Nephron (organoid): ENCODE measurements around the gene CDKAL1.
A peak's percentile ranks its signal among the peaks of the same experiment; 100 is the strongest.

Experiments
- H3K27ac Mint-ChIP-seq, 3 experiments: 2 replicates each; pipeline ENCODE4 v1.8.0; 2020; ENCODE audit warnings: mixed read lengths in 3 of 3, mild to moderate bottlenecking in 2 of 3, moderate library complexity in 1 of 3
- H3K27me3 Mint-ChIP-seq: 2 replicates; pipeline ENCODE4 v1.8.0; 2021; ENCODE audit warnings: low read depth, mild to moderate bottlenecking, moderate library complexity, mixed read lengths
- H3K36me3 Mint-ChIP-seq: 2 replicates; pipeline ENCODE4 v1.8.0; 2020; ENCODE audit warnings: low read depth, mixed read lengths
- H3K4me1 Mint-ChIP-seq: 2 replicates; pipeline ENCODE4 v1.8.0; 2020; ENCODE audit warnings: mixed read lengths
- H3K4me3 Mint-ChIP-seq, 3 experiments: 2 replicates each; pipeline ENCODE4 v1.8.0; 2020; ENCODE audit warnings: mild to moderate bottlenecking in 3 of 3, mixed read lengths in 3 of 3, moderate library complexity in 2 of 3
- H3K9me3 Mint-ChIP-seq: 2 replicates; pipeline ENCODE4 v1.8.0; 2020; ENCODE audit warnings: mixed read lengths
- TF ChIP-seq, protein P1 (sequence below), 3 experiments: fragments of 200-600 bp; sonication (generic); IDR thresholded peaks; one replicate each; pipeline ENCODE4 v1.5.0; 2021; ENCODE audit warnings: antibody characterized with exemption in 3 of 3; ENCODE audit not compliant: unreplicated experiment in 3 of 3

The CDKAL1 gene

GRCh38 chr6:21264288-21265033 lies 730.2 kb downstream of the CDKAL1 start:
- peaks cover 7% of the 10 kb centered on the region for H3K9me3 Mint-ChIP-seq
- H3K36me3 Mint-ChIP-seq: no peaks in the 10 kb centered on the region
- H3K4me3 Mint-ChIP-seq: no peak overlapping the region
- peaks cover 14% of the 10 kb centered on the region for H3K4me1 Mint-ChIP-seq
- TF ChIP-seq, protein P1, sequence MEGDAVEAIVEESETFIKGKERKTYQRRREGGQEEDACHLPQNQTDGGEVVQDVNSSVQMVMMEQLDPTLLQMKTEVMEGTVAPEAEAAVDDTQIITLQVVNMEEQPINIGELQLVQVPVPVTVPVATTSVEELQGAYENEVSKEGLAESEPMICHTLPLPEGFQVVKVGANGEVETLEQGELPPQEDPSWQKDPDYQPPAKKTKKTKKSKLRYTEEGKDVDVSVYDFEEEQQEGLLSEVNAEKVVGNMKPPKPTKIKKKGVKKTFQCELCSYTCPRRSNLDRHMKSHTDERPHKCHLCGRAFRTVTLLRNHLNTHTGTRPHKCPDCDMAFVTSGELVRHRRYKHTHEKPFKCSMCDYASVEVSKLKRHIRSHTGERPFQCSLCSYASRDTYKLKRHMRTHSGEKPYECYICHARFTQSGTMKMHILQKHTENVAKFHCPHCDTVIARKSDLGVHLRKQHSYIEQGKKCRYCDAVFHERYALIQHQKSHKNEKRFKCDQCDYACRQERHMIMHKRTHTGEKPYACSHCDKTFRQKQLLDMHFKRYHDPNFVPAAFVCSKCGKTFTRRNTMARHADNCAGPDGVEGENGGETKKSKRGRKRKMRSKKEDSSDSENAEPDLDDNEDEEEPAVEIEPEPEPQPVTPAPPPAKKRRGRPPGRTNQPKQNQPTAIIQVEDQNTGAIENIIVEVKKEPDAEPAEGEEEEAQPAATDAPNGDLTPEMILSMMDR (IDR thresholded peaks at IDR 0.05; ENCODE audit: unreplicated experiment in 3 of 3): no peak
- peak overlapping the region; percentile 16 to 74 (median 54) for H3K27ac Mint-ChIP-seq
- H3K27me3 Mint-ChIP-seq: peaks cover 5% of the 10 kb centered on the region

- H3K9me3 Mint-ChIP-seq: peaks cover 7% of the 10 kb centered on the region
- H3K4me1 Mint-ChIP-seq: peaks cover 14% of the 10 kb centered on the region
- peak overlapping the region in 1 of 3 experiments; percentile 74 for H3K27ac Mint-ChIP-seq
- H3K27me3 Mint-ChIP-seq: no peaks in the 10 kb centered on the region
- TF ChIP-seq, protein P1 (IDR thresholded peaks at IDR 0.05; ENCODE audit: unreplicated experiment in 3 of 3): no peak
- H3K4me3 Mint-ChIP-seq: no peak overlapping the region
- no peaks in the 10 kb centered on the region for H3K36me3 Mint-ChIP-seq
Observed at GRCh38 chr6:21265034-21265729, 730.9 kb downstream of the CDKAL1 start.

- TF ChIP-seq, protein P1 (IDR thresholded peaks at IDR 0.05; ENCODE audit: unreplicated experiment in 3 of 3): no peak
- no peaks in the 10 kb centered on the region for H3K36me3 Mint-ChIP-seq
- H3K4me1 Mint-ChIP-seq: peaks cover 15% of the 10 kb centered on the region
- H3K4me3 Mint-ChIP-seq: no peak overlapping the region
- no peak overlapping the region for H3K27ac Mint-ChIP-seq
- peaks cover 7% of the 10 kb centered on the region for H3K9me3 Mint-ChIP-seq
- no peaks in the 10 kb centered on the region for H3K27me3 Mint-ChIP-seq
Observed at GRCh38 chr6:21265730-21266044, 731.4 kb downstream of the CDKAL1 start.

DNA sequence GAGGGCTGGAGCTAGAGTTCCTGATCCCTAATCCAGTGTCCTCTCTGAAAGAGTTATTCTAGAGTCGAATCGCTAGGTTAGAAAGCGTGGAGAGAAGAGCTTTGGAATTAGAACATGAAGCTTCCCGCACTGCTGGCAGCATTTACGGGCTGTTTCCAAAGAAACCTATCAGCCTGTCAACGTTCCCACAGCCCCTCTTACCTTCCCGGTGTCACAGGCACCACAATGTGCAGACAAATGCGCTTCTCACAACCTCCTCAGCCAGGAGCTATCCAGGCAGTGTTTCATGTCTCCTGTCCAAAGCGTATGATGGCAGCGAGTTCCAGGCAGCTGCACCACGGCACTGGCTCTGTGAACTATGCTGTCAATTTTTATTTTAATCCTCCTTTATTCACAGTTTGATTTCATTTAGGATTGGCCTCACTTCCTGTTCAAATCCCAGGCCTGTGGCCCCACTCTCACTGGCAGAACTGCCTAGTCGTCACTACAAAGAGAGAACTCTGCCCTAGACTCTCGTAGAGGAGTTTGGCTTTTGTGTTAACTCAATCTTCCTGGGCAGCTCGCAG lies 736.5 kb downstream of the CDKAL1 start:
- Mint-ChIP-seq H3K4me3 (no peak overlapping the region), H3K27me3 (no peaks in the 10 kb centered on the region), H3K36me3 (peaks cover 4% of the 10 kb centered on the region), H3K27ac (peak overlapping the region in 1 of 3 experiments; percentile 77), H3K9me3 (peaks cover 13% of the 10 kb centered on the region), H3K4me1 (peaks cover 8% of the 10 kb centered on the region)
- TF ChIP-seq, protein P1 (IDR thresholded peaks at IDR 0.05; ENCODE audit: unreplicated experiment in 3 of 3): no peak

- H3K27me3 Mint-ChIP-seq: no peaks in the 10 kb centered on the region
- TF ChIP-seq, protein P1 (IDR thresholded peaks at IDR 0.05; ENCODE audit: unreplicated experiment in 3 of 3): no peak
- H3K4me1 Mint-ChIP-seq: peaks cover 8% of the 10 kb centered on the region
- H3K27ac Mint-ChIP-seq: peak overlapping the region in 1 of 3 experiments; percentile 77
- peaks cover 13% of the 10 kb centered on the region for H3K9me3 Mint-ChIP-seq
- H3K36me3 Mint-ChIP-seq: peaks cover 4% of the 10 kb centered on the region
- H3K4me3 Mint-ChIP-seq: no peak overlapping the region
Observed at GRCh38 chr6:21271428-21272155, 737.3 kb downstream of the CDKAL1 start.
